GM10847 (cell line): ENCODE data around the gene TEX47.

Experiments used
- POLR2A ChIP-seq: IDR thresholded peaks from 2 replicates; pipeline ENCODE4 v1.6.1; 2011; ENCODE audit not compliant: insufficient read length; ENCODE audit errors: extremely low read depth

TEX47 gene

DNA sequence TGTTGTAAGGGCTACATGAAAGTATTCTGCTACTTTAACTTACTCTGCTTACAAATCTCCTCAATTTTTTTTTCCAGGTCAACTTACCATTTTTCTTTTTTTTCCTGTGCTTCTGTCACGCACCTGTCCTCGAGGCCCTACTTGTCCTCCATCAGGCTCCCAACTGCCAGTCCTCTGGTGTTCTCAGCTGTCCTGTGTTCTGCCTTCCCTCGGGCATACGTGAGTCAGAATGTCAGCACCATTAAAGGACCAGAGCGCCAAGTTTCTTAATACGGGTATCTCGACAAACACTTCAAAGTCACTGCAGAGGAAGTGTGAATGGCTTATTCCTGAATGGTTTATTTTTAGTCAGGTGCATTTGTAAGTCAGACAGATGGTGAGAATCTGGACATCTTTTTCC lies at the start of gene TEX47:
Gene TEX47 (minus strand): TSS at position 185 of the 400 bp plus-strand sequence. CDS start 795 bp downstream, outside the sequence.
- TF ChIP-seq POLR2A = no peak

DNA sequence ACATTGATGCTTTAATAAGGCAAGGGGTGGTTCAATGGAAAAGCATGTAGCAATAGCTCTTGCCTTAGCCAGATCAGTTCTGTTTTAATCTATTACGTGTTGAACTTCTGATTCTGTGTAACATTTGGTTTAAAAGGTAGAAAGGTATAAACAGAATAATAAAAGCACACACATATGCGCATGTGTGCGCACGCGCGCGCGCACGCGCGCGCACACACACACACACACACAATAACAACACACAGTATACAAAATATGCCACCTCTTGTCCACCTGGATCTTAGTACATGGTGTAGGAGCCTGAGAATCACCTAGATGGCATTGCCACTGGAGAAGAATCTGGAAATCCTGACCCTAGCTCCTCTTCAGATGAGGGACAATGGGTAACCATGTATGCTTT lies 49.6 kb upstream of the TEX47 start:
- no peak for TF ChIP-seq POLR2A

DNA sequence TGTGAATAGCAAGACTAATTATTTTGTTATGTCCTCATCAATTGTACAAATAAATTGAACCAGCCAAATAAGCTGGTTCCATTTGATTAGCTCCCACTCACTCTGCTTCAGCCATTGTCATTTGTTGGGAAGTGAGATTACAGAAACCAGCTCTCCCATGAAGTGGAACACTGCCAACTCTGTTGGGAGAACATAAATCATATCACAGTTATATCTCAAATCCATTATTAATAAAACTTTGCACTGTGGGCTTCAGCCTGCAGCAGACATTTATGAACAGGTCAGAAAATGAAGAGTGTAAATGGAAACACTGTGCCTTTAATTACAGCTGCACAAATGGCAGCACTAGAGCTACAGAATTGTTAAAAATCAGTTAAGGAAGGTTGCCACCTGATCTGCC lies 46.7 kb upstream of the TEX47 start:
- TF ChIP-seq POLR2A = no peak

DNA sequence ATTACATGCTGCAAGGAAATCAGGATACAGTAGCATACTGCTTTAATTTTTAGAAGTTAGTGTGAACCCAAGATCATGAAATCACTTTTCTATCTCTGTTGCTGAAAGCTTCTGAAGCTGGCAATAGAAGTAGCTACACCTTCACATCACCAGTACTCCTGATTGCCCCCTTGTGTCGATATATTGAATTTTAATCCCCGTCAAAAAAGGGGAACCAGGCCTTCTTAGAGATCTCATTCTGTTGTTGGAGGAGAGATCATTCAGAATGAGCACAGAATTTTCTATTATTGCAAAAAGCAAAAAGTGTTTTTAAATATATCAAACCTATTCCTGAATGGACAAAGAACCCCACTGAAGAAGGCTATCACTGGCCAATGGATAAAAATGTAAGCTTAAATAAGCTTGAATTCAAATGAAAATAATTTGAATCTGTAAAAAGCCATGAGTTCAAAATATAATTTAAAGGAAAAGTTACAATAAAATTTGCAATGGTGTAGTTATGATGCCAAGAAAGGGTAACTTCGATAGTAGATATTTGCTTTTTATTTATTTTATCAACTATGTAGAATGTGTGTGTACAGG lies 39.7 kb upstream of the TEX47 start:
- no peak for TF ChIP-seq POLR2A

DNA sequence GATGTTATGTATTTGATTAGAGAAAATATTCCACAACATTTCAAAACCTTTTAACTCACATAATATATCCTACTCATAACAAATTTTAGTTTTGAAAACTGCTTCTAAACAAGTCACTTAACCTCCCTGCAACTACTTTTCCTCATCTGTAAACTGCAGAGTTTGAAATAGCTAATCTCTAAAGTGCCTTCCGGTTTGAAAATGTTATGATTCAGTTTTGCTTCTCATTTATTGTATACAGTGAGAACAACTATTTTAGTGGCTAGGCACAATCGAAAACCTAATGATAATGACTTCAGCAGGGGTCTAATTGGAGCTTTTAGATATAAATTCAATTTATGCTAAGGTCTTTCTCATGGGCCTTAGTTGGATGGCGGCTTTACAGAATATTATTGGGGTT lies 30.7 kb upstream of the TEX47 start:
- TF ChIP-seq POLR2A = no peak

DNA sequence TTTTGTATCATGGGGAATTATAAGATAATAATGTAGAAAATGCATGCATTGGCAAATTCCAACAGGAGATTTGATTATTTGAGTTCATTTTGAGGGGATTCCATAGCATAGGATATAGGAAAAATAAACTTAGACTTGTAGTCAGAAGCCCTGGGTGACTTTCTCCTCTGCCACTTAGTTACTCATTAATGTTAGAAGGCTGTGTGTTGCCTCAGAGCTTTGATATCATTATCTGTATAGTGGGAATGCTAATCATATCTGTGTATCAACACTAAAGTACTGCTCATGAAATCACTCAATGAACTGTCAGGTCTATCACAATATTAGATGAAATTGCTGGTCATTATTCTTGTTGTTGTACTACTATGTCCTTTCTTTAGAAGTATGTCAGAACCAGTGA lies 23.0 kb upstream of the TEX47 start:
- no peak for TF ChIP-seq POLR2A

DNA sequence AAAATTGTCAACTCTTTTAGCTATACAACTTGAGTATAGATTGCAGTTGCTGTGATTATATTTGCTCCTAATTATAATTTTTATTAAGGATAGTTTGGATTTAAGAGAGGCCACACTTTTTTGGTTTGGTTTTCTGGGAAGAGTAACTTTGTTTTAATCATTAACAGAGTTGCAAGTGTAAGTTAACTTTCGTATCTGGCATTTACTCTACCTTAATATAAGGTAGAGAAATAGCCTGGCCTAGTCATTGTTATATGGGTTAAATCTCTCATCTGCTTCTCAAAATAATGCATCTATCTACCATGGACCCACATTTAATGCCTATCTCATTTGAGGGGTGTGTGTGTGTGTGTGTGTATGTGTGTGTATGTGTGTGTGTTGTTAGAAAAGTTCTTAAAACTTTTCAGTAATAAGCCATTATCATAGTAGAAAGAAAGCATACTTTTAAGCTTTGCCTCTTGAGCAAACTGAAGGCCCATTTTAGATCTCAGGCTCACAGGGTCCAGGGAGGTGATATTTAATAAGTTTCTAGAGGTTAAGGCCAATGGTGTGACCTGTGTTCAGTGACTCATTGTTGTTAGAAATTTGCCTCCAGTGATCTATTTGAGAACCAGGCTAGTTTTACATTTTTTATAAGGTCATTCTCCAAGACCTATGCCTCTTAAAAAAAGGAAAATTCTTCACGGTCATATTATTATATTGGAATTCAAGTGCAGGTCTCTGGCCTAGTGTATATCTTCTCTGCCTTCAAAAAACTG lies 10.9 kb upstream of the TEX47 start:
- TF ChIP-seq POLR2A = no peak

DNA sequence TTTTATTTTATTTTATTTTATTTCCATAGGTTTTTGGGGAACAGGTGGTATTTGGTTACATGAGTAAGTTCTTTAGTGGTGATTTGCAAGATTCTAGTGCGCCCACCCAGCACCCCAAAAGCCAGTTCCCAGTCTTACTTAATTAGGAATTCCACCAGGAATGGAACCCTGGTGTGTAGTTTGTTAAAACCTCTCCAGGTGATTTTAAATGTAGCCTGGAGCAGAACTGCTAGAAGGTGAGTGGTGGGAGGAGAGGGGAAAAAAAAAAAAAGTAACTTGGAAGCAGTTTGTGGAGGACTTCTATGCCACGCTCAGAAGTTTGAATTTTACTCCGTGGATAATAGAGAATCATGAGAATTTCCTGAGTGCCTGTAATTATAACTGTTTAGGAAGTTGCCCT lies 5.5 kb upstream of the TEX47 start:
- no peak for TF ChIP-seq POLR2A

DNA sequence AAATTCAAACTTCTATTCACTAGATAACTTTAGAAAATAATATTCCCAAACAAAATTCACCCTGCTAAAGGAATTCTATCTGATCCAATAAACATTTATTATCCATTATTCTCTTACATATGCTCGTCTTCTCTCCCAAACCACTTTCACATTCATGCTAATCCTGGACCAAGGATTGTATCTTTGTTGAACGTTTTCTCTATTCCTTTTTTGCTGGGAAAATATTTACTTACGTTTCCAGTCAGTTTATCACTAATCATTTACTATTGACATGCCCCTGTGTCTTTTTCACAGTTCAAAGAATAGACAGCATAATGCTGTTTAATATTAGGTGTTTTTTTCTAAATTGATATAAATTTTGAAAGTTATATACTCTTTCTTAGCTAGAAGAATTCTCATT lies 3.2 kb downstream of the TEX47 start:
- no peak for TF ChIP-seq POLR2A

DNA sequence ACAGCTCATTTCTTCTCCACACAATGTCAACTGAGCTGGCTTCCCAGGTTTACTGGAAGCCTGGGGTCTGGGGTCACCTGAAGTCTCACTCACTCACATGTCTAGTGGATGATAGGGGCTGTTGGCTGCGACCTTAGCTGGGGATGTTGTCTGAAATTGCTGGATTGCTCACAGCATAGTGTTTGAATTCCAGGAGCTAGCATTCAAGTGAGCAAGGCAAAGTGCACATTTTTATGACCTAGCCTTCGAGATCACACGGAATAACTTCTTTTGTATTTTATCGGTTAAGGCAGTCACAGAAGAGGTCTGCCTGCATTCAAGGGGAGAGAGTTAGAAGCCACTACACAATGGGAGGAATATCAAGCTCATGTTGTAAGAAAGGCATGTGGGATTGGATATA lies 3.6 kb downstream of the TEX47 start:
- TF ChIP-seq POLR2A = no peak

DNA sequence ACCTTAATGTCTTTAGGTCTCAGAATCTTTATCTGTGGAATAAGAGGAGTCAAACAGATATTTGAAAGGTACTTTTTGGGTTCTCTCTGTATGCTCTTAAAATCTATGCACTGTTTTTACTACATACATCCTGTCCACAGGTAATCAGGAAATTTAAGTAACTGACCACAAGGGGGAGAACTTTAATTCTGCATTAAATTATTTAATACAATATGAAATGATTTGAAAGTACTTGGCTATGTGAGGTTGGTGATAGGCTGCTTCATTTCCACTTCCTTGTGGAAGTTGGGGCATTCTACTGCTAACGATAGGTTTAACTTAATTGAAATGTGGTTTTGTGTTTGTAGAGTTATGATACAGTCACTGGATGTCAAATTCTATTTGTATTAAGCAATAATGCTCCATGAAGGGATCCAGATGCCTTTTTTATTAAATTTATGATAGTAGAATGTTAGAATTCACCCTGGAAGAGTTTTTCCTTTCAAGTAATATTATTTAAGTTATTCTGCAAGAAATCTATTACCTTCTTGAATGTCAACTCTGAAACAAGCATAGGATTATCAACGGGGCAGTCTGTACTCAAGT lies 6.0 kb downstream of the TEX47 start:
- no peak for TF ChIP-seq POLR2A

DNA sequence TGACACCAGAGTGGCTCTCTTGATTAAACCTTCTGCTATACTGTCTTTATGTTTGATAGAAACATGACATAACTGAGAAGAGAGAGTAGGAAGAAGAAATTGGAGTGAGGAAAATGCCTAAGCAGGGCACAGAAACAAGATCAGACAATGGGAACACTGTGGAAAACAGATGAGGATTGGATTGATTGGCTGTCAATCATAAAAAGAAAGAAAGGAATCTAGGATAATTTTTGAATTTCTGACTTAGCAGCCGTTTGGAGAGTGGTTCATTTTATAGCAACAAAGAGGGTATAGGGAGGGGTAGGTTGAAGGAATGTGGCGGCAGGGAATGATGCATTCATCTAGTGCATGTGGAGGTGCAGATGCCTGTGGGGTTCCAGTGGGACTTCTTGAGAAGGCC lies 7.8 kb downstream of the TEX47 start:
- TF ChIP-seq POLR2A = no peak

DNA sequence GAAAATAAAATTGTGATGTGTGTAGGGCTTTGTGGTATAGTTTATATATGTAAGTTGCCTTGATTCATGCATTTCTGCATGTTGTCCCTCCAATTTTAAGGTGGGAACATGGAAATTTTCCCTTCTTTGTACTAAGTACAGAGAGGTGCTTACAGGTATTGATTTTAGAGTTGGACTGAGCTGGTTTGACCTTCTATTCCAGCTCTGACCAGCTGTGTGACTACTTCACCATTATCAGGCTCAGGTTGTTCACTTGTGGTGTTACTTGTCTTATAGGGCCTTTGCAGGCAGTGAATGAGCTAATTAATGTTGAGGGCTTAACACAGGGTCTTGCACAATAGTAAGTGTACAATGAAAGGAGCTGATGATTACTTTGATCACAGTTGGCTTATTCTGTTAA lies 19.7 kb downstream of the TEX47 start:
- TF ChIP-seq POLR2A = no peak

DNA sequence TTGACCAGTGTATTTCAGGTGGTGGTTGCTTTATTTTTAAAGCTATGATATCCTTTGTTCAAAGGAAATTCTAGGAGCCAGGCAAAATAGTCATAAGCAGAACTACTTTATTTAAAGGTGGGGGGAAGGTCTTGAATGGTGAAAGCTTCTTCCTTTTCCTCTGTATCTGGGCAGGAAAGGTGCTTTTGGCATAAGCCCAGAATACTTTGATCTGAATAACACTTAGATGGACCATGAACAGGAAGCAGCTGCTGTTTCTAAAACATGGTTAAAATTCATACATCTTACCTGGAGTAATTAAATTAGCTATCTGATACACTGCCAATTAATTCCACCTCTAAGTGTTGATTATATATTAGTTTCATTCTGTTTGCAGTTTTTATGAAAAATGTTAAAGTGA lies 22.8 kb downstream of the TEX47 start:
- no peak for TF ChIP-seq POLR2A

DNA sequence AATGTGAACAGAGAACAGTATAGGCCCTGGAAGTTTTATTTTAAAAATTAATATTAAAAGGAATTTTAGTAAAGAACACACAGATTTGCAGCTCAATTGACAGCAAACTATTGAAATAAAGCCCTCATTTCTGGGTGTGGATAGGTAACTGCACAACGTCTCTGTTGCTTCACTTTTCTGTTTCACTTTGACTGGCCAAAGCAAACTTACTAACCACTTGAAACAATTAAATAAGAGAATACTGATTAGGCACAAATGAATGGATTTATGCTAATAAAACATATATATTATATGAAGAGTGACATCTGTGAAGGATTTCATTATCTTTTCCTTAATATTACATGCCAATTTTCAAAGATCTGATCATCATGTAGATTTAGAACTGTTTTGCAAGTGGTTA lies 24.1 kb downstream of the TEX47 start:
- no peak for TF ChIP-seq POLR2A

DNA sequence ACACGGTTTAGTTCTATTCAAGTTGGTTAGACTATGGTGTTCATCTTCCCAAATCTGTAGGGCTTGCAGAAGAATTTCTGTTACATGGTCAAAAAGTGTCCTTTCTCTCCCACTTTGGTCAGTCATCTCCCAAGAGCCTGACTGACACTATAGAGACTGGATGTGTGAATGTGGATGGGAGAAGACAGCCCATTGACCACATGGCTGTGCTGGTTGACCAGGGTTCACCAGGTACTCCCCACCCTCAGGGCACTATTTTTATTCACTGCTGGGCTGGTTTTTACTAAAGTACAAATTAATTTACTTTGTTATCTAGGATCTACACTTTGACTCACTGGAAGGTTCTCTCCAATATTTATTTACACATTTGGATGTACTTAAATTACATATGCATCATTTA lies 33.8 kb downstream of the TEX47 start:
- no peak for TF ChIP-seq POLR2A

DNA sequence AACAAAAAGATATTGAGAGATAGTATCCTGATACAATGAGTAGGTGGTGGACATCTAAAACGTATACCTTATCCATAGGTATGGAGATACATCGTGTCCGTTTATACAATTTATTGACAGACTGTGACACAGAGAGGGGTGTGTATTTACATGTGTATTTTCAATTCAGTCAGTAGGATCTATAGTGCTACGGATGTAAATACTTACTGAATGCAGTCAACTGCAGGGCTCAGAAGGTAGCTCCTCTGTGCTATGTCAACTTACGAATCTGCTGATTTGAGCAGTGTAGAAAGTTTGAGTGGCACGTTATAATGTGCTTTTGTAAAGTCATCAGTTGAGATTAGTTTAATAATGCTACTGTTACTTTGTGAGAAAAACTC lies 35.4 kb downstream of the TEX47 start:
- no peak for TF ChIP-seq POLR2A
